Sciatic nerve (tissue), 1 donor: ENCODE results near the gene SLC25A31. TPM values are rescaled to one million over a fixed set of nuclear protein-coding genes. Genes with fewer than 3 reads are reported as not detected.

Experiments used
- total RNA-seq: library from RNA; stranded (reverse); fragmentation: NEBNext Ultra II Directional; extraction: Animal tissue kit (Norgen Biotek cat#: 25700); gene quantifications from one replicate; pipeline ENCODE4 v1.2.1, GENCODE V29; 2021
- donor health status: DM: no; HTN: no; CAD: no.

SLC25A31 gene
- total RNA-seq, 1 donor from 2014 or later = not detected

Other genes starting within 250 kb of the SLC25A31 start
- 24.2 TPM for gene INTU, start 97.4 kb upstream of the SLC25A31 start, total RNA-seq
- gene HSPA4L, start 51.9 kb downstream of the SLC25A31 start, total RNA-seq = 12.6 TPM
- gene PLK4, start 150.5 kb downstream of the SLC25A31 start, total RNA-seq = 1.7 TPM
- gene MFSD8, start 234.8 kb downstream of the SLC25A31 start, total RNA-seq = 37.5 TPM
- 14.2 TPM for gene ABHD18, start 235.0 kb downstream of the SLC25A31 start, total RNA-seq